GM20000 (cell line): ENCODE data around the gene CDK14.

Experiments
- DNase-seq: peaks from one replicate; pipeline ENCODE4 v3.0.0; 2012; ENCODE audit warnings: low spot score
- CTCF ChIP-seq: IDR thresholded peaks from 2 replicates; pipeline ENCODE4 v1.5.1; 2012; ENCODE audit warnings: mild to moderate bottlenecking, control low read depth; ENCODE audit errors: extremely low read depth, missing control alignments

Gene CDK14

GRCh38 chr7:91128683-91129348 is 532.7 kb downstream of the CDK14 start:
- no peak for TF ChIP-seq CTCF
- no peak for DNase-seq

- no peak for TF ChIP-seq CTCF
- no peak for DNase-seq
Observed at GRCh38 chr7:91135300-91135699, 539.2 kb downstream of the CDK14 start.

GRCh38 chr7:91135703-91136430 is 539.7 kb downstream of the CDK14 start:
- TF ChIP-seq CTCF = no peak
- DNase-seq = no peak

GRCh38 chr7:91137153-91137787 is 541.1 kb downstream of the CDK14 start:
- TF ChIP-seq CTCF = no peak
- no peak for DNase-seq

GRCh38 chr7:91137788-91138368 is 541.8 kb downstream of the CDK14 start:
- DNase-seq = no peak
- TF ChIP-seq CTCF = no peak

GRCh38 chr7:91140286-91140685 is 544.2 kb downstream of the CDK14 start:
- TF ChIP-seq CTCF = no peak
- DNase-seq = no peak

- DNase-seq = no peak
- TF ChIP-seq CTCF = no peak
Observed at GRCh38 chr7:91140982-91141381, 544.9 kb downstream of the CDK14 start.
